B cell (primary cell): ENCODE results near the gene CTRL. TPM values are rescaled to one million over a fixed set of nuclear protein-coding genes. Genes with fewer than 3 reads are reported as not detected.

Source experiments
- ATAC-seq: fragments of 200-7000 bp; cut with Tn5 transposase; one replicate; pipeline ENCODE4 v1.10.0; 2021; ENCODE audit warnings: low read depth, mild to moderate bottlenecking, moderate number of reproducible peaks, moderate library complexity
- CTCF ChIA-PET: fragments of 350-600 bp; sonication (Branson Sonifier 250); formaldehyde crosslinking; loops from one replicate; lab custom pipeline; 2021; ENCODE audit warnings: antibody characterized with exemption, inconsistent platforms; lab: Charles Lee
- POLR2A ChIA-PET: fragments of 350-600 bp; sonication (Branson Sonifier 250); formaldehyde crosslinking; loops from one replicate; lab custom pipeline; 2021; ENCODE audit warnings: antibody characterized with exemption; lab: Charles Lee
- DNase-seq: peaks from one replicate; pipeline ENCODE4 v3.0.0; 2013
- H2AFZ ChIP-seq: 2 replicates; pipeline ENCODE4 v1.6.1; 2012; ENCODE audit warnings: mild to moderate bottlenecking, low read depth, low read length; ENCODE audit not compliant: insufficient read depth, poor library complexity, severe bottlenecking
- H3K27ac ChIP-seq, 2 donors: 1 replicate in 1 of 2; 2 replicates in 1 of 2; pipeline ENCODE4 v1.5.1; 2012 to 2013; ENCODE audit warnings: low read length in 2 of 2, mild to moderate bottlenecking in 2 of 2, moderate library complexity in 1 of 2
- H3K27me3 ChIP-seq, 4 experiments: fragments of 200-600 bp in 1 of 4; sonication (generic) in 1 of 4; replicated peaks in 1 of 4; 1 replicate in 2 of 4; 2 replicates in 2 of 4; pipeline versions ENCODE4 v1.6.1 to v1.7.0; 2013 to 2016; ENCODE audit warnings: low read length in 3 of 4, mild to moderate bottlenecking in 2 of 4, mixed read lengths in 1 of 4, moderate library complexity in 1 of 4; ENCODE audit not compliant: insufficient read depth in 4 of 4, control insufficient read depth in 3 of 4; ENCODE audit errors: control extremely low read depth in 1 of 4
- H3K36me3 ChIP-seq, 2 experiments: replicated peaks in 1 of 2; 1 replicate in 1 of 2; 2 replicates in 1 of 2; pipeline versions ENCODE4 v1.6.1 to v1.7.1; 2013; ENCODE audit warnings: low read length in 1 of 2; ENCODE audit not compliant: insufficient read depth in 2 of 2, control insufficient read depth in 1 of 2; ENCODE audit errors: control extremely low read depth in 1 of 2, extremely low read depth in 1 of 2
- H3K4me1 ChIP-seq, 2 donors: fragments of 200-600 bp in 1 of 2; sonication (generic) in 1 of 2; 1 replicate in 1 of 2; 2 replicates in 1 of 2; pipeline versions ENCODE4 v1.5.1 to v1.6.1; 2013 to 2017; ENCODE audit warnings: low read length in 2 of 2; ENCODE audit not compliant: control insufficient read depth in 2 of 2, insufficient read depth in 2 of 2
- H3K4me2 ChIP-seq: replicated peaks from 2 replicates; pipeline ENCODE3; 2012; ENCODE audit warnings: mild to moderate bottlenecking, low read depth, low read length; ENCODE audit not compliant: poor library complexity, severe bottlenecking
- H3K4me3 ChIP-seq, 5 experiments: fragments of 200-600 bp in 1 of 5; sonication (generic) in 1 of 5; 1 replicate in 3 of 5; 2 replicates in 2 of 5; pipeline versions ENCODE4 v1.5.1 to v1.7.0; 2011 to 2016; ENCODE audit warnings: low read length in 4 of 5, mild to moderate bottlenecking in 4 of 5, low read depth in 2 of 5, control low read depth in 1 of 5, moderate library complexity in 1 of 5; ENCODE audit not compliant: insufficient read depth in 1 of 5; ENCODE audit errors: control extremely low read depth in 1 of 5, extremely low read depth in 1 of 5
- H3K79me2 ChIP-seq: fragments of 200-600 bp; sonication (generic); one replicate; pipeline ENCODE4 v1.6.0; 2016; ENCODE audit warnings: low read length; ENCODE audit not compliant: control insufficient read depth, insufficient read depth
- H3K9ac ChIP-seq: fragments of 200-600 bp; sonication (generic); 2 replicates; pipeline ENCODE4 v1.6.1; 2017; ENCODE audit warnings: mild to moderate bottlenecking, low read length, moderate library complexity
- H3K9me3 ChIP-seq, 3 donors: one replicate each; pipeline versions ENCODE4 v1.6.1 to v1.7.1; 2013; ENCODE audit warnings: low read length in 2 of 3; ENCODE audit not compliant: control insufficient read depth in 2 of 3, insufficient read depth in 1 of 3; ENCODE audit errors: control extremely low read depth in 1 of 3
- H4K20me1 ChIP-seq: 2 replicates; pipeline ENCODE4 v1.6.0; 2012; ENCODE audit warnings: mild to moderate bottlenecking, low read length; ENCODE audit not compliant: insufficient read depth, control insufficient read depth, poor library complexity, severe bottlenecking
- H3K27ac Mint-ChIP-seq: one replicate; pipeline ENCODE4 v1.8.0; 2021; ENCODE audit warnings: mixed read lengths
- H3K27me3 Mint-ChIP-seq: one replicate; pipeline ENCODE4 v1.8.0; 2021; ENCODE audit warnings: mixed read lengths
- H3K4me1 Mint-ChIP-seq: one replicate; pipeline ENCODE4 v1.8.0; 2021; ENCODE audit warnings: mixed read lengths
- H3K4me3 Mint-ChIP-seq: one replicate; pipeline ENCODE4 v1.8.0; 2021; ENCODE audit warnings: mixed read lengths
- H3K9me3 Mint-ChIP-seq: one replicate; pipeline ENCODE4 v1.8.0; 2022; ENCODE audit warnings: mixed read lengths; ENCODE audit not compliant: insufficient read depth
- CTCF ChIP-seq: fragments of 200-600 bp; IDR thresholded peaks from one replicate; pipeline ENCODE4 v1.8.0; 2022; ENCODE audit warnings: antibody characterized with exemption, mild to moderate bottlenecking
- EZH2 ChIP-seq: IDR thresholded peaks from 2 replicates; pipeline ENCODE4 v1.6.1; 2012; ENCODE audit warnings: borderline replicate concordance, low read depth, mild to moderate bottlenecking, moderate library complexity, low read length; ENCODE audit not compliant: insufficient read depth, poor library complexity, severe bottlenecking
- WGBS: methylation state at CpG from one replicate; pipeline ENCODE4 v1.1.5; 2013; ENCODE audit warnings: missing lambda C conversion rate; ENCODE audit not compliant: insufficient coverage; 5-methylcytosine and 5-hydroxymethylcytosine counted together
- intact Hi-C: fragments of 100-400 bp; cut with micrococcal nuclease; formaldehyde crosslinking; loops from one replicate; pipeline ENCODE4 v1.10.0; 2022
- polyA plus RNA-seq: library from polyadenylated mRNA; depleted of rRNA; stranded (reverse); fragments of >200 nt; gene quantifications from 2 replicates; pipeline ENCODE4 v1.2.3, GENCODE V29; 2012
- total RNA-seq, 2 donors: library from RNA; stranded (reverse); fragments of 120-200 nt in 1 of 2; gene quantifications; 1 replicate in 1 of 2; 2 replicates in 1 of 2; pipeline versions ENCODE4 v1.2.3 to v1.2.4, GENCODE V29; 2013 to 2022

Gene CTRL
- total and polyA plus RNA-seq, 2 donors (not counting 1 experiment from before 2014, with no cell fraction given): 5.8 to 19.0 TPM

GRCh38 chr16:67897231-67897630, 34.4 kb downstream of the CTRL start:
- H3K9me3 Mint-ChIP-seq: no peaks in the 10 kb centered on the region
- intact Hi-C loops: no loop called here
- peaks cover 31% of the 10 kb centered on the region for H3K4me1 Mint-ChIP-seq
- 100% methylated on average over 2 of the region's 3 CpGs for WGBS
- DNase-seq (no peak), ATAC-seq (no peak)
- Histone ChIP-seq H3K9ac (no peak overlapping the region), H3K27me3 (no peaks in the 10 kb centered on the region), H3K27ac (no peak overlapping the region), H3K4me2 (no peak overlapping the region), H3K36me3 (peaks cover 0 to 2% of the 10 kb centered on the region in 2 experiments), H3K4me3 (no peak overlapping the region), H3K79me2 (peaks cover 94% of the 10 kb centered on the region), H2AFZ (no peak overlapping the region), H3K9me3 (no peaks in the 10 kb centered on the region), H4K20me1 (peaks cover 37% of the 10 kb centered on the region), H3K4me1 (peaks cover 15 to 18% of the 10 kb centered on the region in 2 donors)
- TF ChIP-seq EZH2 (no peak), CTCF (no peak)
- H3K27me3 Mint-ChIP-seq: no peaks in the 10 kb centered on the region
- no peak overlapping the region for H3K4me3 Mint-ChIP-seq
- peak overlapping the region; percentile 66 for H3K27ac Mint-ChIP-seq
- ChIA-PET CTCF (interaction anchor here (0.5 to 2.7 kb wide), 5 partner anchors 13 to 144 kb away, joined by 3 to 25 read pairs (median 4); partner anchors contain the start of gene NRN1L), POLR2A (no interaction called here)

GRCh38 chr16:67893743-67894399, 37.8 kb downstream of the CTRL start:
- Histone ChIP-seq H3K36me3 (no peaks in the 10 kb centered on the region), H3K27ac (peak overlapping the region; percentile 77 to 95), H3K27me3 (no peaks in the 10 kb centered on the region), H3K4me3 (peak overlapping the region; percentile 54 to 92 (median 76)), H3K4me2 (peak overlapping the region; percentile 92), H3K9me3 (no peaks in the 10 kb centered on the region), H3K9ac (peak overlapping the region; percentile 91), H3K4me1 (peaks cover 16 to 18% of the 10 kb centered on the region in 2 donors), H2AFZ (peak overlapping the region; percentile 72), H3K79me2 (peaks cover 66% of the 10 kb centered on the region), H4K20me1 (peaks cover 21% of the 10 kb centered on the region)
- H3K4me3 Mint-ChIP-seq: peak overlapping the region; percentile 90
- TF ChIP-seq EZH2 (no peak), CTCF (no peak)
- H3K9me3 Mint-ChIP-seq: no peaks in the 10 kb centered on the region
- ATAC-seq (no peak), DNase-seq (no peak)
- H3K27me3 Mint-ChIP-seq: no peaks in the 10 kb centered on the region
- H3K4me1 Mint-ChIP-seq: peaks cover 31% of the 10 kb centered on the region
- WGBS: 32% methylated on average over 12 of the region's 14 CpGs
- intact Hi-C loops: loop anchor here (1.0 to 5.0 kb wide), 7 partner anchors 22 to 190 kb away; partner anchors contain the start of genes CENPT, DDX28, DUS2 and NUTF2
- CTCF ChIA-PET: interaction anchor here (1.2 to 3.0 kb wide), 5 partner anchors 10 to 333 kb away, joined by 3 to 23 read pairs (median 4); partner anchors contain the start of gene NRN1L
- peak overlapping the region; percentile 85 for H3K27ac Mint-ChIP-seq
- POLR2A ChIA-PET: interaction anchor here (2.2 kb wide), 1 partner anchor 42 kb away, joined by 19 read pairs; the partner anchor contains the start of gene PSMB10
